Measurements from ENCODE around the gene CDC42EP2. TPM values are rescaled to one million over a fixed set of nuclear protein-coding genes. Genes with fewer than 3 reads are reported as not detected.

CDC42EP2 gene
- total RNA-seq, 3 donors from 2014 or later (not counting 1 experiment from before 2014, with no cell fraction given) = 1.4 to 1.5 (median 1.5) TPM

GRCh38 chr11:65321828-65322485, 7.3 kb downstream of the CDC42EP2 start:
- WGBS (ENCODE audit: insufficient coverage) = 91% methylated on average over 13 of the region's 13 CpGs
- intact Hi-C loops (cut with micrococcal nuclease) = no loop called here

GRCh38 chr11:65323813-65324212, 9.1 kb downstream of the CDC42EP2 start:
- H3K4me3 ChIP-seq (ENCODE audit: low read length) = no peak overlapping the region
- no peaks in the 10 kb centered on the region for H3K9me3 ChIP-seq (ENCODE audit: control insufficient read depth, insufficient read depth, low read length)
- Mint-ChIP-seq H3K4me1 (no peaks in the 10 kb centered on the region), H3K27me3 (ENCODE audit: low read depth in 2 of 2) (no peaks in the 10 kb centered on the region), H3K4me3 (no peak overlapping the region), H3K36me3 (no peaks in the 10 kb centered on the region), H3K9me3 (no peaks in the 10 kb centered on the region), H3K27ac (no peak overlapping the region)
- H3K27me3 ChIP-seq (ENCODE audit: control insufficient read depth, insufficient read depth, low read length) = no peaks in the 10 kb centered on the region
- H3K4me1 ChIP-seq (ENCODE audit: control insufficient read depth, insufficient read depth, low read length) = no peaks in the 10 kb centered on the region
- ATAC-seq (no peak), DNase-seq (no peak)
- no peaks in the 10 kb centered on the region for H3K36me3 ChIP-seq (ENCODE audit: control insufficient read depth, insufficient read depth, low read length)
- WGBS (ENCODE audit: insufficient coverage) = 87% methylated on average over 11 of the region's 12 CpGs
- intact Hi-C loops (cut with micrococcal nuclease) = no loop called here
- no peak for TF ChIP-seq CTCF (IDR thresholded peaks at IDR 0.05)
- H3K27ac ChIP-seq (ENCODE audit: low read length) = no peak overlapping the region

More at GRCh38 chr11:65321828-65322485, 7.3 kb downstream of the CDC42EP2 start:
- Mint-ChIP-seq H3K9me3 (no peaks in the 10 kb centered on the region), H3K4me3 (no peak overlapping the region), H3K36me3 (no peaks in the 10 kb centered on the region), H3K4me1 (no peaks in the 10 kb centered on the region), H3K27me3 (ENCODE audit: low read depth in 2 of 2) (no peaks in the 10 kb centered on the region), H3K27ac (no peak overlapping the region)
- H3K9me3 ChIP-seq (ENCODE audit: control insufficient read depth, insufficient read depth, low read length) = no peaks in the 10 kb centered on the region
- TF ChIP-seq CTCF (IDR thresholded peaks at IDR 0.05) = no peak
- no peaks in the 10 kb centered on the region for H3K36me3 ChIP-seq (ENCODE audit: control insufficient read depth, insufficient read depth, low read length)
- H3K27me3 ChIP-seq (ENCODE audit: control insufficient read depth, insufficient read depth, low read length) = no peaks in the 10 kb centered on the region
- no peak overlapping the region for H3K27ac ChIP-seq (ENCODE audit: low read length)
- ATAC-seq (no peak), DNase-seq (no peak)
- no peaks in the 10 kb centered on the region for H3K4me1 ChIP-seq (ENCODE audit: control insufficient read depth, insufficient read depth, low read length)
- no peak overlapping the region for H3K4me3 ChIP-seq (ENCODE audit: low read length)

GRCh38 chr11:65325435-65325834, 10.8 kb downstream of the CDC42EP2 start:
- no peak for ATAC-seq
- H3K27ac Mint-ChIP-seq = no peak overlapping the region
- H3K27me3 Mint-ChIP-seq (ENCODE audit: low read depth in 2 of 2) = no peaks in the 10 kb centered on the region
- TF ChIP-seq CTCF (IDR thresholded peaks at IDR 0.05) = no peak
- H3K36me3 ChIP-seq (ENCODE audit: control insufficient read depth, insufficient read depth, low read length) = no peaks in the 10 kb centered on the region
- peaks cover 5% of the 10 kb centered on the region in 2 donors for H3K4me1 Mint-ChIP-seq
- no peaks in the 10 kb centered on the region for H3K9me3 ChIP-seq (ENCODE audit: control insufficient read depth, insufficient read depth, low read length)
- H3K36me3 Mint-ChIP-seq = no peaks in the 10 kb centered on the region
- 90% methylated on average over 4 of the region's 4 CpGs for WGBS (ENCODE audit: insufficient coverage)
- no peaks in the 10 kb centered on the region for H3K9me3 Mint-ChIP-seq
- H3K27ac ChIP-seq (ENCODE audit: low read length) = no peak overlapping the region
- H3K4me3 Mint-ChIP-seq = no peak overlapping the region
- no peaks in the 10 kb centered on the region for H3K27me3 ChIP-seq (ENCODE audit: control insufficient read depth, insufficient read depth, low read length)
- intact Hi-C loops (cut with micrococcal nuclease) = no loop called here
- no peak for DNase-seq
- H3K4me1 ChIP-seq (ENCODE audit: control insufficient read depth, insufficient read depth, low read length) = no peaks in the 10 kb centered on the region
- H3K4me3 ChIP-seq (ENCODE audit: low read length) = no peak overlapping the region

- Mint-ChIP-seq H3K9me3 (no peaks in the 10 kb centered on the region), H3K27me3 (ENCODE audit: low read depth in 2 of 2) (no peaks in the 10 kb centered on the region), H3K4me3 (no peak overlapping the region), H3K27ac (no peak overlapping the region), H3K36me3 (no peaks in the 10 kb centered on the region), H3K4me1 (peaks cover 5% of the 10 kb centered on the region in 2 donors)
- Histone ChIP-seq H3K9me3 (ENCODE audit: control insufficient read depth, insufficient read depth, low read length) (no peaks in the 10 kb centered on the region), H3K4me3 (ENCODE audit: low read length) (no peak overlapping the region), H3K4me1 (ENCODE audit: control insufficient read depth, insufficient read depth, low read length) (no peaks in the 10 kb centered on the region), H3K36me3 (ENCODE audit: control insufficient read depth, insufficient read depth, low read length) (no peaks in the 10 kb centered on the region), H3K27me3 (ENCODE audit: control insufficient read depth, insufficient read depth, low read length) (no peaks in the 10 kb centered on the region), H3K27ac (ENCODE audit: low read length) (no peak overlapping the region)
- intact Hi-C loops (cut with micrococcal nuclease) = no loop called here
- 94% methylated on average over 8 of the region's 8 CpGs for WGBS (ENCODE audit: insufficient coverage)
- TF ChIP-seq CTCF (IDR thresholded peaks at IDR 0.05) = no peak
- DNase-seq (no peak), ATAC-seq (no peak)
Measured at GRCh38 chr11:65327021-65327420, 12.4 kb downstream of the CDC42EP2 start.

Data from natural killer cell (primary cell).